BLaER1 treated with 17β-estradiol and CSF1 and Interleukin-3, amounts not matched to agents 10 nM and 100 nM (cell line): ENCODE data around the gene RBM26.
"Not testable (repeated sequence)": the region's sequence is repeated elsewhere in the genome, so short reads cannot be mapped to it uniquely, and the experiment has no call there.

ENCODE experiments used
- H3K27ac ChIP-seq, 11 experiments: shearing (Covaris generic); formaldehyde crosslinking; 2 replicates each; pipeline ENCODE4 v1.8.1; 2022
- H3K27me3 ChIP-seq, 11 experiments: shearing (Covaris generic); formaldehyde crosslinking; 2 replicates each; pipeline ENCODE4 v1.8.1; 2022
- H3K36me3 ChIP-seq, 11 experiments: shearing (Covaris generic); formaldehyde crosslinking; 2 replicates each; pipeline ENCODE4 v1.8.1; 2022
- H3K4me1 ChIP-seq, 10 experiments: shearing (Covaris generic); formaldehyde crosslinking; 2 replicates each; pipeline ENCODE4 v1.8.1; 2022
- H3K4me2 ChIP-seq, 11 experiments: shearing (Covaris generic); formaldehyde crosslinking; 2 replicates each; pipeline ENCODE4 v1.8.1; 2022
- H3K4me3 ChIP-seq, 10 experiments: shearing (Covaris generic); formaldehyde crosslinking; 2 replicates each; pipeline ENCODE4 v1.8.1; 2022
- H3K9ac ChIP-seq, 11 experiments: shearing (Covaris generic); formaldehyde crosslinking; 2 replicates each; pipeline ENCODE4 v1.8.1; 2022
- H3K9me3 ChIP-seq, 11 experiments: shearing (Covaris generic); formaldehyde crosslinking; replicated peaks in 1 of 11; 2 replicates each; pipeline ENCODE4 v1.8.1; 2022
- H4K20me1 ChIP-seq, 11 experiments: shearing (Covaris generic); formaldehyde crosslinking; 2 replicates each; pipeline ENCODE4 v1.8.1; 2022
- Cebpa-rat ChIP-seq, 11 experiments: shearing (Covaris generic); IDR thresholded peaks; 2 replicates each; pipeline ENCODE4 v1.8.1; 2022

RBM26 gene

DNA sequence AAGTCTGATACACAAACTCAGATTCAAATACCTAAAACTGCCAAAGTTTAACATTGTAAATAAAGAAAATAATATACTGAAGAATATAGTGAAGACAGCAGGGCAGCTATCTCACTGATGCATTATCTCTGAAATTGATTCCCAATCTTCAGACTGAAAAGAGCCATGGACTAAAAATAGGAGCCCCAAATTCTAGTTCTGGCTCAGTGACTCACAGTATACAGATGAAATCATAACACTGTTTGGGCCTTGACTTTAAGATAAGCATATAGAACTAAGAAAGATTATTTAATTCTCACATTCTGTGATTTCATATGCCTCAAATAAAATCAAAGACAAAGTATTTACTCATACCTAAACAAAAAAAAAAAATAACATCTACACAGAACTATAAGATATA is 53.9 kb downstream of the RBM26 start:
- H3K27me3 ChIP-seq: no peaks in the 10 kb centered on the region
- no peak overlapping the region for H3K4me3 ChIP-seq
- no peaks in the 10 kb centered on the region for H3K4me1 ChIP-seq
- H3K27ac ChIP-seq: no peak overlapping the region
- peaks cover 0 to 13% (median 3%) of the 10 kb centered on the region in 11 experiments; a peak in 7 of 22 replicates for H4K20me1 ChIP-seq
- H3K9ac ChIP-seq: no peak overlapping the region
- H3K9me3 ChIP-seq: no peaks in the 10 kb centered on the region
- peaks cover 71 to 100% (median 93%) of the 10 kb centered on the region in 11 experiments for H3K36me3 ChIP-seq
- no peak overlapping the region for H3K4me2 ChIP-seq
- TF ChIP-seq Cebpa-rat (IDR thresholded peaks at IDR 0.05): no peak

DNA sequence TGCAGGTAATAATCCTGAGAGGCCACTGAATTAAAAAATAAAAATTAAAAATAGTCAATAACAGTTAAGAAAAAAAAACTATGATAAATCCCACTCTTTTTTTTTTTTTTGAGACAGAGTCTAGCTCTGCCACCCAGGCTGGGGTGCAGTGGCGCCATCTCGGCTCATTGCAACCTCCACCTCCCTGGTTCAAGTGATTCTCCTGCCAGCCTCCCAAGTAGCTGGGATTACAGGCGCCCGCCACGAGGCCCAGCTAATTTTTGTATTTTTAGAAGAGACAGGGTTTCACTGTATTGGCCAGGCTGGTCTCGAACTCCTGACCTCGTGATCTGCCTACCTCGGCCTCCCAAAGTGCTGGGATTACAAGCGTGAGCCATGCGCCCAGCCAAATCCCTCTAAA is 56.4 kb downstream of the RBM26 start:
- H3K27me3 ChIP-seq, H3K4me3 ChIP-seq, H3K9ac ChIP-seq, H3K4me1 ChIP-seq, H3K9me3 ChIP-seq, H3K27ac ChIP-seq, H3K4me2 ChIP-seq: not testable (repeated sequence)
- Histone ChIP-seq H3K36me3 (peaks cover 77 to 100% (median 93%) of the 10 kb centered on the region in 11 experiments), H4K20me1 (peaks cover 0 to 22% (median 4%) of the 10 kb centered on the region in 11 experiments; a peak in 6 of 22 replicates)

DNA sequence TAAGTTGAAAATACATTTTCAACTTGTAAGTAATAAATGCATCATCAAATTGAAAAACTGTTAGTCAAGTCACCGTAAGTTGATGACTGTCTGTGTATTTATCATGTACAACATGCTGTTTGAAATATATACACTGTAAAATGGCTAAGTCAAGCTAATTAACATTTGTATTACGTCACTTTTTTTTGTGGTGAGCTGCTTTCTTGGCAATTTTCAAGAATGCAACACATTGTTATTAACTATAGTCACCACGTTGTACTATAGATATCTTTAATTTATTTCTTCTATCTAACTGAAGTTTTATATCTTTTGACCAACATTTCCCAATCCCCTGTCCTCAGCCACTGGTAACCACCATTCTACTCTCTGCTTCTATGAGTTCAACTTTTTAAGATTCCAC is 57.0 kb downstream of the RBM26 start:
- Histone ChIP-seq H3K27ac (no peak overlapping the region), H3K4me2 (no peak overlapping the region), H3K4me1 (no peaks in the 10 kb centered on the region), H3K9me3 (no peaks in the 10 kb centered on the region), H3K4me3 (no peak overlapping the region), H3K36me3 (peaks cover 77 to 100% (median 93%) of the 10 kb centered on the region in 11 experiments), H3K9ac (no peak overlapping the region), H3K27me3 (no peaks in the 10 kb centered on the region), H4K20me1 (peaks cover 0 to 22% (median 4%) of the 10 kb centered on the region in 11 experiments; a peak in 6 of 22 replicates)
- TF ChIP-seq Cebpa-rat (IDR thresholded peaks at IDR 0.05): no peak

DNA sequence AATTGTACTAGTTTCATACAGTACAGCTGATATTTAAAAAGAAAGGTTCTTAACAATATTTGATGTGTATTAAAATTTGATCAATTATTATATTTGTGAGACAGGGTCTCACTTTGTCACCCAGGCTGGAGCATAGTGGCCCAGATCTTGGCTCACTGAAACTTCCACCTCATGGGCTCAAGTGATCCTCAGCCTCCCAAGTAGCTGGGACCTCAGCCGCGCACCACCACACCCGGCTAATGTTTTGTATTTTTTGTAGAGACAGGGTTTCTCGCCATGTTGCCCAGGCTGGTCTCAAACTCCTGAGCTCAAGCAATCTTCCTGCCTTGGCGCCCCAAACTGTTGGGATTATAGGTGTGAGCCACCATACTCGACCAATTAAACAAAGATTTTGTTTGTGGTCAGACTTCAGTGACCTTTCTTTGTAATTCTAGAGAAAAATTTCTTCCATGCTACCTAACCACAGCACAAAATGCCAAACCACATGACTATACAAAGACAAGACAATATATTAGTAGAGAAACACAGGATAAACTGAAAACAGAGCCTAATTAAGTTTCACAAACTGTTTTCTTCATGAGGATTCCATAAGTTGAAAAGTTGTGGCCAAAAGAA is 59.6 kb downstream of the RBM26 start:
- Histone ChIP-seq H3K4me1 (no peaks in the 10 kb centered on the region), H3K9ac (no peak overlapping the region), H3K4me3 (no peak overlapping the region), H3K4me2 (no peak overlapping the region), H3K36me3 (peaks cover 68 to 100% (median 92%) of the 10 kb centered on the region in 11 experiments), H3K27ac (no peak overlapping the region), H3K9me3 (no peaks in the 10 kb centered on the region), H4K20me1 (peaks cover 0 to 22% (median 4%) of the 10 kb centered on the region in 11 experiments; a peak in 6 of 22 replicates), H3K27me3 (no peaks in the 10 kb centered on the region)
- no peak for TF ChIP-seq Cebpa-rat (IDR thresholded peaks at IDR 0.05)

DNA sequence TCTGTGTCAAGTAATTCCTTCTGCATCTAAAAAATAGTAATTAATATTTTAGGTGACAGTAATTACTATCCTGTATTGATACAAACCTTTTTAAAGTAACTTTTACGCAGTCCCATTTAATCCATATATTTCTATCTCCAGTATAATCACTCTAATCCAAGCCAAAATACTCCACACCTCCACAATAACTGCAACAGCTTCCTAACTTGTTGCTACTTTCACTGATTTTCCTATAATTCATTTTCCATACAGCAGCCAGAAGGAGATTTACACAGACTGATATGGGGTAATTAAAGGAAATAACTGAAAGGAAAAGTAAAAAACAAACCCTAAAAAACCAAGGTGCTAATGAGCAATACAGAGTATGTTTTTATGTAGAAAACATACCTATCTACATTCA is 64.9 kb downstream of the RBM26 start:
- H3K27me3 ChIP-seq: no peaks in the 10 kb centered on the region
- H3K36me3 ChIP-seq: peaks cover 86 to 100% (median 98%) of the 10 kb centered on the region in 11 experiments
- no peaks in the 10 kb centered on the region for H3K4me1 ChIP-seq
- no peak overlapping the region for H3K4me2 ChIP-seq
- TF ChIP-seq Cebpa-rat (IDR thresholded peaks at IDR 0.05): no peak
- H3K4me3 ChIP-seq: no peak overlapping the region
- H3K9me3 ChIP-seq: no peaks in the 10 kb centered on the region
- H3K9ac ChIP-seq: no peak overlapping the region
- peaks cover 0 to 32% (median 0%) of the 10 kb centered on the region in 11 experiments; a peak in 6 of 22 replicates for H4K20me1 ChIP-seq
- H3K27ac ChIP-seq: no peak overlapping the region

DNA sequence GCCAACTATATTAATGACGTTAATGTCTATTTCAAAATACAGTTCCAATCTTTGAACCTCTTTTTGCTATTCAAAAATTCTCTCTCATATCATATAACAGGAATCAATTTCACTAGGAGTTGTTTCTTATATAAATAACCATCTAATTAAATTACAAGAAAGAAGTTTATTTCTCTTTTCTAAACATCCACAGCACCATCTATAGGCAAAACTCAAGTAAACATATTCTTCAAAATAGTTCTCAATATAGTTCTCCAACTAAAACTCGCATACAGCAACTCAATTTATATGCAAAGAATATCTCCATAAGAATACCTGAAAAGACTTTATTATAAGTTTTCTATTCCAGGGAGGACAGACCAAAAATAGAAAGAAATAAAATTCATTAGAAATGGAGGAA is 65.6 kb downstream of the RBM26 start:
- TF ChIP-seq Cebpa-rat (IDR thresholded peaks at IDR 0.05): no peak
- Histone ChIP-seq H3K27me3 (no peaks in the 10 kb centered on the region), H3K36me3 (peaks cover 87 to 100% (median 99%) of the 10 kb centered on the region in 11 experiments), H3K9ac (no peak overlapping the region), H3K4me2 (no peak overlapping the region), H3K27ac (no peak overlapping the region), H3K9me3 (no peaks in the 10 kb centered on the region), H3K4me3 (no peak overlapping the region), H4K20me1 (peaks cover 0 to 28% (median 0%) of the 10 kb centered on the region in 11 experiments; a peak in 5 of 22 replicates), H3K4me1 (no peaks in the 10 kb centered on the region)

DNA sequence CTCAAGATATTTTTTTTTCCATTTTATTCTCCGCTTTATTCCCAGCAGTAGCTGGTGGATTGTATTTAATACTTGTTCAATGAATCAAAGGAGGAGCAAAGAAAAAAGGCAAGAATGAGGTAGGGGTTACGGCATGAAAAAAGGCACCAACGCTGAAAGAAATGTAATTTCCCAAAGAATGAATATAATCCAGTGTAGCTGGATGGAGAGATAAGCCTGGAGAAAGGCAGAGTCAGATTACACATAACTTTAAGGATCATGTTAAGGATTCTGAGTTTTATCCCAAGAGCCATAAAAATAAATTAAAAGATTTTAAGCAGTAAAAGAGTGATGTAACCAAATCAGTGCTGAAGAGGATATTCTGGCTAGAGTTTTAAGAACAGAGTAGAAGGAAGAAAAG is 67.7 kb downstream of the RBM26 start:
- Histone ChIP-seq H3K4me3 (no peak overlapping the region), H3K4me2 (no peak overlapping the region), H3K36me3 (peaks cover 90 to 100% (median 100%) of the 10 kb centered on the region in 11 experiments), H3K27me3 (no peaks in the 10 kb centered on the region), H3K27ac (no peak overlapping the region), H4K20me1 (peaks cover 0 to 23% (median 3%) of the 10 kb centered on the region in 11 experiments; a peak in 4 of 22 replicates), H3K9ac (no peak overlapping the region), H3K9me3 (no peaks in the 10 kb centered on the region), H3K4me1 (no peaks in the 10 kb centered on the region)
- no peak for TF ChIP-seq Cebpa-rat (IDR thresholded peaks at IDR 0.05)

DNA sequence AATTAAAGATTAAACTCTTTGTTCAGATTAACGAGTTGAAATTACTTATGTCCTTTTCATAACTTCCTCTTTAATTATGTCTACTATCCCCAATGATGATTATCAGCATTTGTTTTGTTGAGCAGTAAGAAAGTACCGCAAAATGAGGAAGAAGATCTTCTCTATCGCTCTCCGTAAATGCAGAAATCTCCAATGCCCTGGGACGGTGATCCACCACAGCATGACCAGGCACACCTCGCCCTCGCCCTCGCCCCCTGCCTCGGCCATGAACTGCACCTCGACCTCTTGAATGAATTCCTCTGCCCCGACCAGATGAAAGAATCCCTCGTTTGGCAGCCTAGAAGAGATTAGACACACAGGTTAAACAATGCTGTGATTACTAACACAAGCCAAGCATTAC is 69.1 kb downstream of the RBM26 start:
- no peak for TF ChIP-seq Cebpa-rat (IDR thresholded peaks at IDR 0.05)
- Histone ChIP-seq H3K27ac (no peak overlapping the region), H3K4me1 (no peaks in the 10 kb centered on the region), H3K9me3 (no peaks in the 10 kb centered on the region), H3K9ac (no peak overlapping the region), H3K27me3 (no peaks in the 10 kb centered on the region), H3K4me2 (no peak overlapping the region), H3K36me3 (peaks cover 90 to 100% (median 98%) of the 10 kb centered on the region in 11 experiments), H3K4me3 (no peak overlapping the region), H4K20me1 (peaks cover 0 to 23% (median 1%) of the 10 kb centered on the region in 11 experiments; a peak in 4 of 22 replicates)

DNA sequence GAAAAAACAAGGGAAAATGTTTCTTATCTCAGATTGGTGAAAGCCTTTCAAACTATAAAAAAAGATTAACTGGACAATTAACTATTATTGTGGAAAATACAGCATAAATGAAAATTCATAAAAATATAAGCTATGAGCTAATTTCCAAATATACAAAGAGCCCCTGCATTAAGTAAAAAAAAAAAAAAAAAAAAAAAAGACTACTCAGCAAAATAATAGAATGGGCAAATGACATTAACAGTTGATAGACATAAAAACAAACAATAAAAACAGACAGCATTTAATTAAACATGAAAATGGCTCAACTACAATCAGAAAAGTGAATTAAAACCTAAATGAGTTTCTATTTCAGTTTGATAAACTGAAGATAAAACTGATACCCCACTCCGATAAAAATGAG is 77.5 kb downstream of the RBM26 start:
- TF ChIP-seq Cebpa-rat (IDR thresholded peaks at IDR 0.05): no peak
- H4K20me1 ChIP-seq: peaks cover 0 to 11% (median 6%) of the 10 kb centered on the region in 11 experiments; a peak in 9 of 22 replicates
- no peaks in the 10 kb centered on the region for H3K9me3 ChIP-seq
- H3K36me3 ChIP-seq: peaks cover 55 to 96% (median 78%) of the 10 kb centered on the region in 11 experiments
- no peak overlapping the region for H3K4me2 ChIP-seq
- no peak overlapping the region for H3K4me3 ChIP-seq
- no peak overlapping the region for H3K27ac ChIP-seq
- no peaks in the 10 kb centered on the region for H3K4me1 ChIP-seq
- no peaks in the 10 kb centered on the region for H3K27me3 ChIP-seq
- no peak overlapping the region for H3K9ac ChIP-seq

DNA sequence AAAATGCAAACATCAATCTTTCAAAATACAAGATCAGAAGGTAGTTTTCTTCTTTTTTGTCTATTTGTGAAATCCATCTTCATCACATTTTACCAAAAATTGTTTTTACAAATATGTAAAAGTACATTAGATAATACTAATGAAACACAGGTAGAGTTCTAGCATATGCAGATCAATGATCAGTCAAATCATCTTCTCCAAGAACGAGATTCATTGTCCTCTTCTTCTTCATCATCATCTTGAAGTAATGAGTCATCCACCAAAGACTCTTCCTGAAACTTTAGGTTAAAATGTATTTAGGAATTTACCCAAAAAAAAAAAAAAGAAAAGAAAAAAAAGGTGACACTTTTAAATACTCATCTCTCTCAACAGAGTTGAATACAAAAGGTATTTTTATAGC is 85.6 kb downstream of the RBM26 start:
- Histone ChIP-seq H3K4me2 (no peak overlapping the region), H3K36me3 (peaks cover 47 to 92% (median 75%) of the 10 kb centered on the region in 11 experiments), H3K4me3 (no peak overlapping the region), H4K20me1 (no peaks in the 10 kb centered on the region; a peak in 1 of 22 replicates), H3K27me3 (no peaks in the 10 kb centered on the region), H3K9me3 (no peaks in the 10 kb centered on the region), H3K27ac (no peak overlapping the region), H3K4me1 (no peaks in the 10 kb centered on the region), H3K9ac (no peak overlapping the region)
- TF ChIP-seq Cebpa-rat (IDR thresholded peaks at IDR 0.05): no peak
